ENCODE results near the gene GPR78.

The GPR78 gene

GRCh38 chr4:8586671-8587468 lies 6.7 kb downstream of the GPR78 start:
- DNase-seq (ENCODE audit: low read depth): no peak

DNA sequence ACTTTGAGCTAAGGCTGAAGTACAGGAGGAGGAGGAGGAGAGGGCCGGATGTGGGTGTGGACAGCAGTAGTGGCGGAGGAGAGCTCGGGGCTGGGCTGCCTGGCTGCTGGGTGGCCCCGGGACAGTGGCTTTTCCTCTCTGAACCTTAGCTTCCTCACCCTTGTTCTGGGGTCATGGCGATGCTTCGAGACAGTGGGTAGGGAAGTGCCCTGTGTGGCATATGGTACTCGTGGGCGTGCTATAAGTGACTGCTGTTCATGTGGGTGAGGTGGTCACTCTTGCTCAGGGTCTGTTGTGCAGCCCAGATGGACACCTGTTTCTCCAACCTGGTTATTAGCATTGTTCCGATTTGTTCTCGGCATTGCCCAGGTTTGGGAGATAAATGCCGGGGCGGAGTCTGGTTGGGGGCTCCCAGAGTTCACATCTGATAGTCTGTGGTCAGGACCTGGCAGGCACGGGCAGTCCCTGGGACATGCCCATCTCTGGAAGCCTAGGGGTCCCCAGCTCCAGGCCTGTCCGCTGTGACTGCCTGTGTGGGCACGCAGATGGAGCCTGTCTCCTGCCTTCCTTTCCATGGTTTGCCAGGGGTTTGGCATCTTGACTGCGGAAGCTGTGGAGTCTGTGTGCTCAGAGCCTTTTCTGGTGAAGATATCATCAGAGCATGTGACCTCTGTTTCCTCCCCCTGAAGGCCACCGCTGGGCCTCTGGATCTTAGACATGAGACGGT lies 7.4 kb downstream of the GPR78 start:
- no peak for DNase-seq (ENCODE audit: low read depth)

DNA sequence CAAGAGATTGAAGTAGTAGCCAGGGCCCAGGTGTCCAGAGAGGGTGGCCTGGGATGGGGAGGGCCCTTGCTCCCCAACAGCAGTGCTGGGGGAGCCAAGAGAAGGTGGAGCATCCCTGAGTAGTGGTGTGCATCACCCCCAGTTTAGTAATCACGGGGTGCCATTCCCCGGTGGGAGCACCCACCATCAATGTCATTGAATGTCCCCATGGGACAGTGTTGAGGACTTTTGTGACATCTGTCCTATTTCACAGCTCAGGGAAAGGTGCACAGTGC lies 7.9 kb downstream of the GPR78 start:
- no peak for DNase-seq (ENCODE audit: low read depth)

- no peak for DNase-seq (ENCODE audit: low read depth)
Observed at GRCh38 chr4:8589336-8589735, 9.1 kb downstream of the GPR78 start.

GRCh38 chr4:8589823-8590545 lies 9.8 kb downstream of the GPR78 start:
- no peak for DNase-seq (ENCODE audit: low read depth)

DNA sequence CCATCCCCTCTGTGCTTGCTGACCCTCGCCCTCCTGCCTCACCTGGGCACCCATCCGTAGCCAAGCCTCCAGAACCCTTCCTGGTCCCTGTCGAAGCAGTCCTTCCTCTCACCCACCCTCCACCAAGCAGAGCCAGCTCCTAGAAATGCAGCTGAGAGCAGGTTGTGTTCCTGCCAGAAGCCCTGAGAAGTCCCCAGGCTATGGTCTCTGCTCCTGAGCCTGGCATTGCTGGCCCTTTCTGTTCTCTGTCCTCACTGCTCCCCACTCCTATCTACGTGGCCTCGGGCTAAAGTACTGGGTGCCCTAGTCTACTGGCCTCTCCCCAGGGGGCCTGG lies 10.3 kb downstream of the GPR78 start:
- DNase-seq (ENCODE audit: low read depth): no peak

GRCh38 chr4:8591114-8591513 lies 10.9 kb downstream of the GPR78 start:
- DNase-seq (ENCODE audit: low read depth): no peak

DNA sequence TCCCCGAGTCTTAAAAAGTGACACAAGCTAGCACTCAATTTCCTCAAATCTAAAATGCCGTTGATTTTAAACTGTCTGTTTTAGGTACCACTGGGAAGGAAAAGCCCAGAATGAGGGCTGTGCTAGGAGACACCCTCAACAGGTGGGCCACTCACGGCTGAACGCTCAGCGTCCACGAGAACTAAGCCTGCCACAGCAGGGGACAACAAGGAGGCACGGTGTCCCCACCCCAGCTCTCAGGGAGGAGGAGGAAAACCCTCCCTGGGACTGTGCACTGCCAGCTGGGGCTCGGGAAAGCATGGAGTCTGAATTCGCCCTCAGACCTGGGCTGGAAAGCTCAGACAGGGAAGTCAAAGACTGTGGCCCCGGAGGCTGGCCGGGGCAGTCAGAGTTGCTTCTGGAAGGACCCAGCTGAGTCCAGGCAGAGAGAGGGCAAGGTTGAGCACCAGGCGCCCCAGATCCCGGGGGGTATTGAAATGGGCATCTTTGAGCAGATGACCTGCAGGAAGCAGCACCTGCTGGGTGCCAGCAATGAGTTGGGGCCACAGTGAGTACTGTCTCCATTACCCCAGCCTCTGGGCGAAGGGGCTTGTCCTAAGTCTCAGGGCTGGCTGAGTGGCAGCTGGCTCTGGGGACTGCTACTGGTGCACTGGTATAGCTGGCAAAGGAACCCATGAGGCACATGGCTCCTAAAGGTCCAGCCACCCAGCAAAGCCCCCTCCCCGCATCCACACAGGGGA lies 11.6 kb downstream of the GPR78 start:
- DNase-seq (ENCODE audit: low read depth): no peak

DNA sequence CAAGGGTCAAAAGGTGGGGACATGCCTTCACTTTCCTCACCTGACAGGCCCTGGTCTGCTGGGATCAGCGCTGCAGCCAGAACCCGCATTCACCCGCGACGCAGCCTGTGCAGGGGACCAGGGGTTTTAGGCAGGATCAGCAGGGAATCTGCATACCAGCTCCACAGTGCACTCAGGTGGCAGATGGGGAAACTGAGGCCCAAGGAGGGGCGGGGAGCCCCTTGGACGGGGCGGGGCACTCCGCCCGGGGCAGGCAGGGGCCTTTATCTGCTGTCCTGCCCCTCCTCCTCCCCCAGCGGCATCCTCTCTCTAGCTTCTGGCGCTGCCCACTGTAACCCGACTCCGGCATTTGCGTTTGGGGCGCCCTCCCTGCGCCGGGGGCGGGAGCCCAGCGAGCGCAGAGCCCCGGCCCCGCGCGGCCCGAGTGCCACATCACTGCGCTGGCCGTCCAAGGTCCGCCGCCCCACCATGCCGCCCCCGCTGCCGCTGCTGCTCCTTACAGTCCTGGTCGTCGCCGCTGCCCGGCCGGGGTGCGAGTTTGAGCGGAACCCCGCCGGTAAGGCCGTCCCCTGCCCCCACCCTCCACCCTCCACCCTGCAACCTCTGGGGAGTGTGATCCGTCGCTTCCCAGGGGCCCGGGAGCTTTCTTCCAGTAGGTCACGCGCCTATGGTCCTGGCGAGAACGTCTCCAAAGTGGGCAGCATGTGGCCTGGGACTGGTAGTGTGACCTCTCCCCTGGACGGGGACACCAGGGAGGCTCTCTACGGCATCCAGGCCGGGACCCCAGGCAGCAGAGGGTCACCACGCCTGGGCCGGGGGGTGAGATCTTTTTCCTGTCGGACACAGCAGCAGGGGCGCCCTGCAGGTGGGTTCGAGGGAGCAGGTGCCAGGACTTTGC lies 12.4 kb downstream of the GPR78 start, which contains the start of gene CPZ:
Gene CPZ, plus strand, starts transcription at position 400 of the 898 bp plus-strand sequence. Its CDS starts 69 bp downstream, at position 469.
- no peak for DNase-seq (ENCODE audit: low read depth)

DNA sequence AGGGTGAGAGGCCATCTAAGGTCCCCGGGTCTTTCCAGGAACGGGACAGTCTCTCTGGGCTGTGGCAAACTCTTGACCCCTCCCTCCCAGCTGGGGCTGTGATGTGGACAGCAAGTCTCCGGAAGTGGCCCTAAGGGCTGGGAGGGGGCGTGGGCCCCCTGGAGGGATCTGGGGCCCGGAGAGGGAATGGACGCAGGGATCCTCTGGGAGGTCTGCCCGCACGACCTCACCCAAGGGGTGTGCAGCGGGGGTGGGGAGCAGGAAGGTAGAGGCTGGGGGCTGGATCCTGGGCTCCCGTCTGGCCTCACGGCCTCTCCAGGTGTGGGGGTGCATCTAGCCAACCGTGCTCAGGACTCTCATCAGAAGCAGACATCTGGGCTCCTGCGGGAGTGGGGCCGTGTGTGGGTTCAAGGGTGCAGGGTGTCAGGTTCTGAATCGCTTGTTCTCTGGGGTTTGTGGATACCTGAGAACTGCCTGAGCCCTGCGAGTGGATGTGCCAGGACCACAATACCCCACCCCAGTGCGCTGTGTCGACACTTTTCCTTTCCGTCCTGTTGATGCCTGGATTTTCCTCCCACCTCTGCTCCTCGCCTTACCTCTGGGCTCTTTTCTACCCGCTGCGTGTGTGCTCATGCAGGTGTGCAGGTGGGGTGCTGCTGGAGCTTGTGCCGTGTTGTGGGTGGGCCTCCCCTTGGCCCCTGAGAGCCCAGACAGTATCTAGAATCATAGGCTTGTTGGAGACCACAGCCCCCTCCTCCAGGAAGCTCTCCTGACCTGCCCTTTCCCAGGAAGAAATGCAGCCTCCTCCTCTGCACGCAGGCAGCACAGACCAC lies 13.3 kb downstream of the GPR78 start:
- DNase-seq (ENCODE audit: low read depth): no peak

DNA sequence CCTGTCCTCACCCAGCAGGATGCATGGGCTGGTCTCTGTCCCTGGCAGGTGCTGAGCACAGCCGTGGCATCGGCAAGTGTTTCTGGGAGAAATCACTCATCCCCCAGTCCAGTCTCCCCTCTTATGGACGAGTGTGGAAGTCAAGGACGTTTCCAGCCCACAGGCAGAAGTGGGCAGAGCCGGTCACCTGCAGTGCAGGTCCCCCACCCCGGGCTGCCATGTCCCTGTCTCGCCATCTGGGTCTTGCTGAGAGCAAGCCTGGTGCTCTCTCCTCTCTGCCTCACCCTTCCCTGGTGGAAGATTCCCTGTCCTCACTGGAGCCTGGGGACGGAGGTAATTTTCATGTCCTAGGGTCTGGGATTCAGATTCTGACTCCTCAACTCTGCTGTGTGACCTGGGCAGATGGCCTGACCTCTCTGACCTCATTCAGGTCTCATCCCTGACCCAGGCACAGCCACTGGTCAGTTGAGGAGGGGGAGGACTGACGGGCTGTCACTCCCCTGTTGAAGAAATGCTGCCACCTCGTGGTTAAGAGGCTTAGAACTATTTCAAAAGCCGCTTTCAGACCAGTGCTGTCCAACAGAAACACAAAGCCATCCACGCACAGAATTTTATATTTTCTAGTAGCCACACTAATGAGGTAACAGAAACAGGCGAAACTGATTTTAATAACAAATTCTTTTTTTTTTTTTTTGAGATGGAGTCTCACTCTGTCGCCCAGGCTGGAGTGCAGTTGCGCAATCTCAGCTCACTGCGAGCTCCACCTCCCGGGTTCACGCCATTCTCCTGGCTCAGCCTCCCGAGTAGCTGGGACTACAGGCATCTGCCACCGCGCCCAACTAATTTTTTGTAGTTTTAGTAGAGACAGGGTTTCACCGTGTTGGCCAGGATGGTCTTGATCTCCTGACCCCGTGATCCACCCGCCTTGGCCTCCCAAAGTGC lies 14.2 kb downstream of the GPR78 start:
- DNase-seq (ENCODE audit: low read depth): no peak

GRCh38 chr4:8595237-8596087 lies 15.3 kb downstream of the GPR78 start:
- no peak for DNase-seq (ENCODE audit: low read depth)

DNA sequence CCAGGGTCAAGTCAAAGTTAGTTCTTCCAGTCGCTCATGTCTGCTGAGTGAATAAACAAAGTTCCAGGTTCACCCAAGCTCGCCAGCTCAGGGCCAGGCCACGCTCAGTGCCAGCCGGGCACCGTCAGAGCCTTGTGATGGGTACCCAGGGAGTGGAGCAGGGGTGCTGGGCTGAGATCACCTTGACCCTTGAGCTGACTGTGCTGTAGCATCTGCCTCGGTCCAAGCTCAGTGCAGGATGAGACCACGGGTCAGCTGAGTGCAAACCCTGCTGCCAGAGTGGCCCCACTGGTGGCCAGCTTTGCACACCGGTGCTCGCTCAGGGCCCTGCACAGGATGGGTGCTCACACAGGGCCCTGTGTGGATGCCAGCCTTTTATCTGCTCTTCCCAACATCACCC lies 16.7 kb downstream of the GPR78 start:
- no peak for DNase-seq (ENCODE audit: low read depth)

DNA sequence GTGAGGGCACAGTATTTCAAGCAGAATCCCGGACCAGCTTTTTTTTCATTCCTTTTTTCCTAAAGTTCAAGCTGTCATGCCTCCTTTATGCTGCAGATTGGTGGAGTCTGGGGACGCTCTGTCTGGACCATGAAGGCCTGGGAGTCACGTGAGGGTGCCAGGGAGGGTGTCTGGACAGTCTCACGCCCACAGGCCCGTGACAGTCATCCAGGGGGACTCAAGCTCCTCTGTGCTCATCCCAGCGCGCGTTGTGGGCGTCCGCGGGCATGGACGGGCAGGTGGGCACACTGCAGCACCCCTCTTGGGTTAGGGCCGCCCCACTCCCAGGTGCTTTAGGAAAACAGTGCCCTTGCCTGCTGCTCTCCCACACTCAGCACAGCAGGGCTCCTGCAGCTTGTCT lies 17.1 kb downstream of the GPR78 start:
- no peak for DNase-seq (ENCODE audit: low read depth)

GRCh38 chr4:8597791-8598190 lies 17.6 kb downstream of the GPR78 start:
- no peak for DNase-seq (ENCODE audit: low read depth)

DNA sequence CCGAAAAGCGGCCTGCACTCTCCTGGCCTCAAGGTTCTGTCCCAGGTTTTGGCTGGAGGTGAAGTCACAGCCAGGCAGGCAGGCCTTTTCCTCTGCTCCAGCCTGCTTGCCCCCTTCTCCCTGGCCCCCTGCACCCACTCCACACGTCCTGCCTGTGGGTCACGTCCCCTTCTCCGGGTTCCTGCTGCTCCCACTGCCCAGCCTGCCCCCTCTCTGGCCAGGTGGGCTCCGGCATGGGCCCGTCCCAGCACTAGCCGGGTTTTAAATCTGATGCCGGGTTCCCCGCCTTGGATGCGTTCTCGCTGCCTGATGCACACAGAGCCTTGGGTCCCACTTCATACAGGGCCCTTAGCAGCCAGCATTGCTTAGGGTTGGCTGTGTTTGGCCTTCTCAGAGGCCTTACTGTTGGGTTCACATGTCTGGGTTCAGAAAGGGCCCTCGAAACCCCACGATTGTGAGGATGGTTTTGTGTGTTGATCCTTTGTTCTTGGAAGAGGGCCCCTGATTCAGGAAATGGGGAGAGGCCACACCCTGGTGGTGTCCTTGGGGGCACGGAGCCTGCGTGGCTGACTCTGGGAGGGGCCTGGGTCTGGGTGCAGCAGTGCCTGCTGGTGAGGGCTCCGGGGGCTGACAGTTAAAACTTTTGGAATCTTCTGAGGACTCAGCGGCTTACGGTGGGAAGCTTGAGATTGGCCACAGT lies 18.3 kb downstream of the GPR78 start:
- no peak for DNase-seq (ENCODE audit: low read depth)

DNA sequence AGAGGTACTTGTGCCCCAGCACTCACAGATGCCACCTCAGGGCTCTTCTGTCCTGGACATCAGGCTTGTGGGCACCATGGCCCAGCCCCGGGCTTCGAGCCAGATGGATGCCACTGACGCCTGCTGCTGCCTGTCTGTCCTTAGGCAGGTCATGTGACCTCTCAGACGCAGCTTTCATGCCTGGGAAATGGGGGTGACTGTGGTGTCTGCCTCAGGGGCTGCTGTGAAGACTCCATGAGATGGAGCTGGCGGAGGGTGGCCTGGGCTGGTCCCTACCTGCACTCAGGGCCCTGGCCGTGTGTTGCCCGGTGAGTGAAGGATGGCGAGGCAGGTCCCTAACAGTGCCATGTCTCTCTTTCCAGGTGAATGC lies 18.9 kb downstream of the GPR78 start:
- DNase-seq (ENCODE audit: low read depth): no peak

DNA sequence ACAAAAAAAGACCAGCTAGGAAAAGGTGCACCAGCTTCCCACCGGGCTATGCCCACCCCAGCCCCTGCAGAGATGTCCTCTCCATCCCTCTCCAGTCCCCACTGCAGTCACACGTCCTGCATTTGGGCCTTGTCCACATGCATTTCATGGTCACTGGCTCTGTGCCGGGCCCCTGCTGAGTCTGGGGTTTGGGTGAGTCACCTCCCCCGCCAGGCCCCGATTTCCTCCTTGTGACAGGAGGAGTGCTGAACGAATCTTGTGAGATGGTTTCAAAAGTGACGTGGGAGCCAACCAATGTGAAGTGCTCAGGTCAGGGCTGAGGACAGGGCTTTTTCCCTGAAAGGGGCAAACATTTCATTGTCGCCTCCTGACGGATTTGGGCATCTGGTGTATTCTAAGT lies 19.5 kb downstream of the GPR78 start:
- DNase-seq (ENCODE audit: low read depth): no peak

Data from T follicular helper cell (primary cell).